Hematopoietic multipotent progenitor cell treated with erythropoietin and hydrocortisone succinate and interleukin-3 and kit ligand, for 17 days (in vitro differentiated cells): Measurements from ENCODE around the gene FAM107B.

Source experiments
- DNase-seq: peaks from one replicate; pipeline ENCODE4 v3.0.0-alpha.2; 2015; ENCODE audit warnings: low spot score

Gene FAM107B

GRCh38 chr10:14578060-14578952, 196.4 kb downstream of the FAM107B start:
- DNase-seq: no peak

- DNase-seq: no peak
These were observed 199.8 kb downstream of the FAM107B start for GRCh38 chr10:14574885-14575284.

GRCh38 chr10:14574291-14574690, 200.4 kb downstream of the FAM107B start:
- no peak for DNase-seq

- DNase-seq: no peak
These were observed 200.9 kb downstream of the FAM107B start for GRCh38 chr10:14573666-14574261.

- DNase-seq: no peak
These were observed 201.9 kb downstream of the FAM107B start for GRCh38 chr10:14572811-14573210.

GRCh38 chr10:14571866-14572507, 202.7 kb downstream of the FAM107B start:
- DNase-seq: no peak

- DNase-seq: no peak
These were observed 203.9 kb downstream of the FAM107B start for GRCh38 chr10:14570800-14571199.

- no peak for DNase-seq
These were observed 205.2 kb downstream of the FAM107B start for GRCh38 chr10:14569274-14570060.

- no peak for DNase-seq
These were observed 207.3 kb downstream of the FAM107B start for GRCh38 chr10:14567421-14567820.

- no peak for DNase-seq
These were observed 208.2 kb downstream of the FAM107B start for GRCh38 chr10:14566498-14566897.

GRCh38 chr10:14565199-14565598, 209.5 kb downstream of the FAM107B start:
- DNase-seq: no peak

- DNase-seq: no peak
These were observed 210.4 kb downstream of the FAM107B start for GRCh38 chr10:14564268-14564744.

- no peak for DNase-seq
These were observed 211.2 kb downstream of the FAM107B start for GRCh38 chr10:14563359-14563940.

GRCh38 chr10:14563076-14563336, 211.7 kb downstream of the FAM107B start:
- no peak for DNase-seq

- no peak for DNase-seq
These were observed 212.2 kb downstream of the FAM107B start for GRCh38 chr10:14562218-14563075.

GRCh38 chr10:14560791-14561765, 213.6 kb downstream of the FAM107B start:
- no peak for DNase-seq

- no peak for DNase-seq
These were observed 214.4 kb downstream of the FAM107B start for GRCh38 chr10:14560274-14560673.

GRCh38 chr10:14558025-14558424, 216.7 kb downstream of the FAM107B start:
- no peak for DNase-seq

- DNase-seq: no peak
These were observed 217.1 kb downstream of the FAM107B start for GRCh38 chr10:14557567-14557966.
